ENCODE results near the gene MISP. TPM values are rescaled to one million over a fixed set of nuclear protein-coding genes. Genes with fewer than 3 reads are reported as not detected.

Gene MISP
- total and polyA plus RNA-seq, 2 of the 13 experiments (the other 11 are each of a cell fraction or from before 2014, with no cell fraction given) = 0.67 to 1.3 TPM

- DNase-seq (ENCODE audit: low spot score) (peak; percentile 82), ATAC-seq (peak; percentile 55), FAIRE-seq (peak; percentile 39)
- in situ Hi-C loops (cut with HindIII; ENCODE audit: extremely low pct_ligation_motif_present, low pct_unique_long_range_greater_than_20kb) (no loop called here), intact Hi-C loops (cut with micrococcal nuclease; ENCODE audit: unreplicated experiment) (no loop called here)
- H3K4me2 ChIP-seq (ENCODE audit: low read depth, low read length) = no peak overlapping the region
- no peaks in the 10 kb centered on the region for H3K79me2 ChIP-seq (ENCODE audit: insufficient read depth, low read length)
- H3K27me3 ChIP-seq (ENCODE audit: control insufficient read depth in 1 of 2, insufficient read depth in 2 of 2, low read length in 2 of 2) = no peaks in the 10 kb centered on the region
- ChIA-PET POLR2A (no interaction called here), CTCF (ENCODE audit: low intra/inter-chr PET ratio, low total read pairs) (no interaction called here)
- no peaks in the 10 kb centered on the region for H4K20me1 ChIP-seq (ENCODE audit: insufficient read depth, low read length)
- BruUV-seq (replicated peaks) = no TSS peak
- no peaks in the 10 kb centered on the region for H3K36me3 ChIP-seq (replicated peaks in 1 of 2; ENCODE audit: control insufficient read depth in 1 of 2, insufficient read depth in 2 of 2, low read length in 2 of 2)
- H2AFZ ChIP-seq (ENCODE audit: low read length) = no peak overlapping the region
- TF ChIP-seq CREB1 (IDR thresholded peaks at IDR 0.05) (no peak), CREB1 (CRISPR knock-in tag; IDR thresholded peaks at IDR 0.05) (0 out of 2 replicates have a peak, but pooled peaks have one; percentile 15), SP2 (CRISPR knock-in tag; IDR thresholded peaks at IDR 0.05) (peak; percentile 55; the same call in 1 of the 2 replicates), HNF1A (IDR thresholded peaks at IDR 0.05; ENCODE audit: low read depth) (no peak), HNF1A (CRISPR knock-in tag; IDR thresholded peaks at IDR 0.05; ENCODE audit: borderline replicate concordance) (no peak), USF2 (IDR thresholded peaks at IDR 0.05; ENCODE audit: low read depth, low read length) (peak; percentile 73), USF2 (CRISPR knock-in tag; IDR thresholded peaks at IDR 0.05; ENCODE audit: borderline replicate concordance) (peak; percentile 52; the same call in 1 of the 2 replicates), NFYC (CRISPR knock-in tag; IDR thresholded peaks at IDR 0.05) (peak; percentile 87), GZF1 (CRISPR knock-in tag; IDR thresholded peaks at IDR 0.05) (no peak), ZNF724P (CRISPR knock-in tag; IDR thresholded peaks at IDR 0.05; ENCODE audit: borderline replicate concordance) (no peak), NFYB (CRISPR knock-in tag; IDR thresholded peaks at IDR 0.05) (peak; percentile 78), FOSL2 (CRISPR knock-in tag; IDR thresholded peaks at IDR 0.05) (peak; percentile 65)
- H3K4me1 ChIP-seq (ENCODE audit: insufficient read depth, low read length) = peaks cover 37% of the 10 kb centered on the region
- H3K4me3 ChIP-seq (replicated peaks in 1 of 3; ENCODE audit: insufficient read depth in 1 of 3, low read depth in 2 of 3, low read length in 3 of 3) = no peak overlapping the region
- H3K9me3 ChIP-seq (ENCODE audit: low read length) = no peaks in the 10 kb centered on the region; the same call in 1 of the 2 replicates
- no peak overlapping the region for H3K9ac ChIP-seq (ENCODE audit: insufficient read depth, low read depth, low read length)
- no peak overlapping the region for H3K27ac ChIP-seq (ENCODE audit: extremely low read length, insufficient read depth, low read length)
Measured at GRCh38 chr19:756236-756635, 5.3 kb downstream of the MISP start.

All from HepG2 (cell line).